Neural progenitor cell (in vitro differentiated cells): ENCODE measurements around the gene GRK7.

Source experiments
- EZH2 ChIP-seq: fragments of 200-600 bp; sonication (generic); IDR thresholded peaks from 2 replicates; pipeline ENCODE4 v1.6.1; 2017; ENCODE audit warnings: antibody characterized with exemption, mild to moderate bottlenecking, moderate library complexity
- EZH2phosphoT487 ChIP-seq: fragments of 200-600 bp; sonication (generic); IDR thresholded peaks from 2 replicates; pipeline ENCODE4 v1.6.1; 2017; ENCODE audit warnings: antibody characterized with exemption
- TF ChIP-seq, protein P1 (sequence below): fragments of 200-600 bp; sonication (generic); IDR thresholded peaks from 2 replicates; pipeline ENCODE4 v1.5.1; 2017; ENCODE audit warnings: antibody characterized with exemption, mild to moderate bottlenecking

GRCh38 chr3:141764465-141764864 is 1.3 kb downstream of the GRK7 start:
- TF ChIP-seq, protein P1, sequence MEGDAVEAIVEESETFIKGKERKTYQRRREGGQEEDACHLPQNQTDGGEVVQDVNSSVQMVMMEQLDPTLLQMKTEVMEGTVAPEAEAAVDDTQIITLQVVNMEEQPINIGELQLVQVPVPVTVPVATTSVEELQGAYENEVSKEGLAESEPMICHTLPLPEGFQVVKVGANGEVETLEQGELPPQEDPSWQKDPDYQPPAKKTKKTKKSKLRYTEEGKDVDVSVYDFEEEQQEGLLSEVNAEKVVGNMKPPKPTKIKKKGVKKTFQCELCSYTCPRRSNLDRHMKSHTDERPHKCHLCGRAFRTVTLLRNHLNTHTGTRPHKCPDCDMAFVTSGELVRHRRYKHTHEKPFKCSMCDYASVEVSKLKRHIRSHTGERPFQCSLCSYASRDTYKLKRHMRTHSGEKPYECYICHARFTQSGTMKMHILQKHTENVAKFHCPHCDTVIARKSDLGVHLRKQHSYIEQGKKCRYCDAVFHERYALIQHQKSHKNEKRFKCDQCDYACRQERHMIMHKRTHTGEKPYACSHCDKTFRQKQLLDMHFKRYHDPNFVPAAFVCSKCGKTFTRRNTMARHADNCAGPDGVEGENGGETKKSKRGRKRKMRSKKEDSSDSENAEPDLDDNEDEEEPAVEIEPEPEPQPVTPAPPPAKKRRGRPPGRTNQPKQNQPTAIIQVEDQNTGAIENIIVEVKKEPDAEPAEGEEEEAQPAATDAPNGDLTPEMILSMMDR, result no peak
- TF ChIP-seq EZH2, result no peak
- TF ChIP-seq EZH2phosphoT487, result no peak
